GM18505 (cell line): ENCODE data around the gene MACROH2A1.

Experiments
- ATAC-seq: cut with Tn5 transposase; IDR thresholded peaks from one replicate; pipeline ENCODE4 v1.9.1; 2021; ENCODE audit not compliant: unreplicated experiment
- POLR2A ChIP-seq: IDR thresholded peaks from 4 replicates; pipeline ENCODE4 v1.6.1; 2011; ENCODE audit warnings: borderline replicate concordance; ENCODE audit not compliant: insufficient read depth, insufficient read length; ENCODE audit errors: extremely low read depth

Gene MACROH2A1

DNA sequence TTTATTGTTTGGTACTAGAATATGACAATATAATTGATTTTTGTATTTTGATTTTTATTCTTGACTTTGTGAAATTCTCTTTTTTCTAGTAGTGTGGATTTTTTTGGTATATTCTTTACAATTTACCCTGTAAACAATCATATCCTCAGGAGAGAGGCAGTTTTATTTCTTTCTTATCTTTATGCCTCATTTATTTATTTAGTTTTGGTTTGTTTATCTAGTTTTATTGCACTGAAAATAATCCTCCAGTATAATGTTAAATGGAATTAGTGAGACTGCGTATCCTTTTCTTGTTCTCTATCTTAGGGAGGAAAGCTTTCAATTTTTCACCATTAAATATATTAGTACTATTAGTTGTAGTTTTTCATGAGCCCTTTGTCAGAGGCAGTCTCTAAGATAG, 109.4 kb downstream of the MACROH2A1 start:
- no peak for ATAC-seq

GRCh38 chr5:135287551-135287950, 111.5 kb downstream of the MACROH2A1 start:
- no peak for TF ChIP-seq POLR2A
- ATAC-seq, result no peak

More for the DNA sequence above, 109.4 kb downstream of the MACROH2A1 start:
- TF ChIP-seq POLR2A, result no peak
